MM.1S (cell line): Measurements from ENCODE around the gene PTTG1.

ENCODE experiments used
- DNase-seq: peaks from one replicate; pipeline ENCODE4 v3.0.0-alpha.2; 2015
- H2AFZ ChIP-seq: fragments of 300-600 bp; sonication (generic); 2 replicates; pipeline ENCODE4 v1.6.0; 2016; ENCODE audit warnings: antibody characterized with exemption, low read length
- H3F3A ChIP-seq: fragments of 300-600 bp; sonication (generic); 2 replicates; pipeline ENCODE4 v1.6.1; 2016; ENCODE audit warnings: mild to moderate bottlenecking, antibody characterized with exemption, low read length, moderate library complexity, mixed read lengths; ENCODE audit not compliant: insufficient read depth
- H3K27ac ChIP-seq: fragments of 300-600 bp; sonication (generic); 2 replicates; pipeline ENCODE4 v1.5.1; 2016; ENCODE audit warnings: mild to moderate bottlenecking, low read length
- H3K27me3 ChIP-seq: fragments of 300-600 bp; sonication (generic); replicated peaks from 2 replicates; pipeline ENCODE4 v1.6.0; 2016; ENCODE audit warnings: low read length; ENCODE audit not compliant: insufficient read depth
- H3K36me3 ChIP-seq: fragments of 300-600 bp; sonication (generic); replicated peaks from 2 replicates; pipeline ENCODE4 v1.6.1; 2016; ENCODE audit warnings: mild to moderate bottlenecking, low read length, mixed read lengths; ENCODE audit not compliant: insufficient read depth
- H3K4me1 ChIP-seq: fragments of 300-600 bp; sonication (generic); 2 replicates; pipeline ENCODE4 v1.6.1; 2016; ENCODE audit warnings: low read length, mixed read lengths
- H3K4me2 ChIP-seq: fragments of 300-600 bp; sonication (generic); 2 replicates; pipeline ENCODE4 v1.6.0; 2016; ENCODE audit warnings: low read depth, low read length
- H3K4me3 ChIP-seq: fragments of 300-600 bp; sonication (generic); 2 replicates; pipeline ENCODE4 v1.5.1; 2016; ENCODE audit warnings: low read length, mixed read lengths
- H3K79me2 ChIP-seq: fragments of 300-600 bp; sonication (generic); 2 replicates; pipeline ENCODE4 v1.6.1; 2016; ENCODE audit warnings: mixed run types, low read length, mixed read lengths
- H3K9ac ChIP-seq: fragments of 300-600 bp; sonication (generic); 2 replicates; pipeline ENCODE4 v1.6.1; 2016; ENCODE audit warnings: low read length, mixed read lengths
- H3K9me2 ChIP-seq: fragments of 300-600 bp; sonication (generic); replicated peaks from 2 replicates; pipeline ENCODE4 v1.6.1; 2016; ENCODE audit warnings: mild to moderate bottlenecking, low read length, mixed read lengths; ENCODE audit not compliant: insufficient read depth
- H3K9me3 ChIP-seq: fragments of 300-600 bp; sonication (generic); replicated peaks from 2 replicates; pipeline ENCODE4 v1.6.1; 2016; ENCODE audit warnings: mild to moderate bottlenecking, low read length, mixed read lengths; ENCODE audit not compliant: insufficient read depth
- H4K20me1 ChIP-seq: fragments of 300-600 bp; sonication (generic); 2 replicates; pipeline ENCODE4 v1.6.1; 2016; ENCODE audit warnings: mild to moderate bottlenecking, low read length, moderate library complexity, mixed read lengths; ENCODE audit not compliant: insufficient read depth
- CTCF ChIP-seq: fragments of 300-600 bp; sonication (generic); IDR thresholded peaks from 2 replicates; pipeline ENCODE4 v1.5.1; 2016; ENCODE audit warnings: antibody characterized with exemption, low read length, mixed read lengths
- EZH2 ChIP-seq: fragments of 300-600 bp; sonication (generic); optimal IDR thresholded peaks from 2 replicates; pipeline ENCODE3; 2017; ENCODE audit warnings: low read depth, mild to moderate bottlenecking, antibody characterized with exemption, low read length, mixed read lengths
- EZH2phosphoT487 ChIP-seq: fragments of 300-600 bp; sonication (generic); IDR thresholded peaks from 2 replicates; pipeline ENCODE4 v1.6.1; 2018; ENCODE audit warnings: antibody characterized with exemption, low read length

Gene PTTG1

GRCh38 chr5:160380041-160380440 is 41.6 kb upstream of the PTTG1 start:
- DNase-seq, result no peak
- Histone ChIP-seq H3K9me3 (no peaks in the 10 kb centered on the region), H3K36me3 (no peaks in the 10 kb centered on the region), H3K4me3 (no peak overlapping the region), H3K4me1 (no peaks in the 10 kb centered on the region), H2AFZ (no peak overlapping the region), H3K27me3 (no peaks in the 10 kb centered on the region), H4K20me1 (no peaks in the 10 kb centered on the region), H3F3A (no peaks in the 10 kb centered on the region), H3K27ac (no peak overlapping the region), H3K4me2 (no peak overlapping the region), H3K9me2 (no peaks in the 10 kb centered on the region), H3K9ac (no peak overlapping the region), H3K79me2 (no peaks in the 10 kb centered on the region)
- TF ChIP-seq EZH2 (no peak), EZH2phosphoT487 (no peak), CTCF (no peak)

GRCh38 chr5:160382346-160382745 is 39.3 kb upstream of the PTTG1 start:
- no peak overlapping the region for H2AFZ ChIP-seq
- DNase-seq, result no peak
- no peak overlapping the region for H3K4me3 ChIP-seq
- H3K27me3 ChIP-seq, result no peaks in the 10 kb centered on the region
- H3K9ac ChIP-seq, result no peak overlapping the region
- H3K27ac ChIP-seq, result no peak overlapping the region
- no peaks in the 10 kb centered on the region for H3K79me2 ChIP-seq
- H3K9me3 ChIP-seq, result no peaks in the 10 kb centered on the region
- H3F3A ChIP-seq, result no peaks in the 10 kb centered on the region
- no peaks in the 10 kb centered on the region for H3K36me3 ChIP-seq
- no peaks in the 10 kb centered on the region for H3K4me1 ChIP-seq
- TF ChIP-seq EZH2phosphoT487 (no peak), CTCF (no peak)
- no peaks in the 10 kb centered on the region for H4K20me1 ChIP-seq
- no peak overlapping the region for H3K4me2 ChIP-seq
- no peaks in the 10 kb centered on the region for H3K9me2 ChIP-seq

- H3K36me3 ChIP-seq, result no peaks in the 10 kb centered on the region
- no peak overlapping the region for H2AFZ ChIP-seq
- H3F3A ChIP-seq, result no peaks in the 10 kb centered on the region
- H3K4me1 ChIP-seq, result no peaks in the 10 kb centered on the region
- TF ChIP-seq EZH2phosphoT487 (no peak), CTCF (no peak)
- H3K9me2 ChIP-seq, result no peaks in the 10 kb centered on the region
- no peaks in the 10 kb centered on the region for H3K9me3 ChIP-seq
- no peak overlapping the region for H3K27ac ChIP-seq
- no peak overlapping the region for H3K9ac ChIP-seq
- no peaks in the 10 kb centered on the region for H4K20me1 ChIP-seq
- no peaks in the 10 kb centered on the region for H3K79me2 ChIP-seq
- H3K4me3 ChIP-seq, result no peak overlapping the region
- no peak for DNase-seq
- no peak overlapping the region for H3K4me2 ChIP-seq
- H3K27me3 ChIP-seq, result no peaks in the 10 kb centered on the region
These were observed 37.0 kb upstream of the PTTG1 start for GRCh38 chr5:160384681-160385080.

GRCh38 chr5:160385496-160385895 is 36.2 kb upstream of the PTTG1 start:
- DNase-seq, result no peak

More at GRCh38 chr5:160385496-160385895, 36.2 kb upstream of the PTTG1 start:
- Histone ChIP-seq H3K9ac (no peak overlapping the region), H2AFZ (no peak overlapping the region), H3K4me2 (no peak overlapping the region), H3K27me3 (no peaks in the 10 kb centered on the region), H3K27ac (no peak overlapping the region), H3K4me1 (no peaks in the 10 kb centered on the region), H3F3A (no peaks in the 10 kb centered on the region), H3K4me3 (no peak overlapping the region), H3K79me2 (no peaks in the 10 kb centered on the region), H3K9me3 (no peaks in the 10 kb centered on the region), H4K20me1 (no peaks in the 10 kb centered on the region), H3K9me2 (no peaks in the 10 kb centered on the region), H3K36me3 (no peaks in the 10 kb centered on the region)
- no peak for TF ChIP-seq CTCF
- no peak for TF ChIP-seq EZH2
- no peak for TF ChIP-seq EZH2phosphoT487
